SIG-M5 (cell line): ENCODE data around the gene NTN5.

Experiments
- DNase-seq: peaks from one replicate; lab custom pipeline; 2025; lab: John Stamatoyannopoulos, UW

NTN5 gene

GRCh38 chr19:48614436-48615230, 58.2 kb downstream of the NTN5 start, which contains the start of gene FAM83E:
FAM83E (minus strand) TSS chr19:48615076; CDS start chr19:48613372, 1,704 bp downstream.
- DNase-seq = no peak

GRCh38 chr19:48613852-48614435, 58.9 kb downstream of the NTN5 start:
- no peak for DNase-seq

DNA sequence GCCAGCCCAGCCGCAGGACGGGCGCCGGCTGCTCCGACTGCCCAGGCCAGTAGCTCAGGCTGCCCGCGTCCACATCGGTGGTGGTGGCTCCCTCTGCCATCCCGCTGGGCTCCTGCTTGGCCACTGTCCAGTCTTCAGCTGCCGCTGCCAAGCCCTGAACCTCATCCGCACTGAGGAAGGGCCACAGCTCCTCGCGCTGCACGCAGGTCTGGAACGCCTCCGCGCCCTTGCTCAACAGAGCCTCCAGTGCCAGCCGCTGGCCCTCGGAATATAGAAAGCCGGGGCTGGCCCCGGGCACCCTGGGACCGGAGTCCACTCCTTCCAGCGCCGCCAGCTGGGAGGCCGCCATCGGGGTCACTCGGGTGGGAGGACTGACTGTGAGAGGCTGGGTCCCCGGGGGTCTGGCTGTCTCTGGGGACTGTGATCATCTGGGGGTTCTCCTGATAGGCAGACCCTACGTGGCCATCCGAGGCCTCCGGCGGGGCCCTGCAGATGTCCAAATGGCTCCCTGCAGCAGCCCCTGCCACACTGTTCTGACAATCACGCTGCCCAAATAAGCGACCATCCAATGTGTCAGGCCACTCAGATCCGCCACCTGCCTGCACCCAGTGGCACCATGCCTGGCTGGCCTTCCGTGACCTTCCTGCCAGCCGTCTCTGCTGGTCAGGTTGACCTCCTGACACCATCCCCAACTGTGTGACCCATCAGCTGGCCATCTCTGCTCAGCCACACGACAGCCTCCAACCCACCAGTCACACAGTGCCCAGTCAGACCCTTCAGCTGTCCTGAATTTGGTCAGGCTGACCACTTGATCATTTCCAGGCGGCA, 59.6 kb downstream of the NTN5 start:
- no peak for DNase-seq

DNA sequence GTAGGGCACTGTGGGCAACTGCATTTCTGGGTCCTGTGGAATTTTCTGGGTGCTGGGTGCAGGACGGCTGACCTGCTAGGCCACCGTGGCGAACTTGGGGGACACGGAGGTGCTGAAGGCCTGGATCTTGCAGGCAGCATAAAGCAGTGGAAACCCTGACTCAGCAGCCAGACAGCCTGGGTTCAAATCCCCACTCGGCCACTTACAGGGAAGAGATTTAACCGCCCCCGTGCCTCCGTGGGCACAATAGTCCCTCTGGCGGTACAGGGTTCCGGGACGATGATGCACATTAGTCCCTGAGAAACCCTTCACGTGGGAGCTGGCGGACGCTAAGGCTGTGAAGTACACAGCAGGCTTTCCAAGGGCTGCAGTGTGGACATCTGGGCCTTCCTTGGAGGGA, 60.9 kb downstream of the NTN5 start:
- DNase-seq = no peak
